ENCODE results near the gene TRMT1L. TPM values are rescaled to one million over a fixed set of nuclear protein-coding genes. Genes with fewer than 3 reads are reported as not detected.
A peak's percentile ranks its signal among the peaks of the same experiment; 100 is the strongest.

The TRMT1L gene
- total RNA-seq, 6 donors from 2014 or later = 7.3 to 42.2 (median 13.6) TPM

- Histone ChIP-seq H3K4me3 (no peak overlapping the region), H3K27ac (no peak overlapping the region), H3K36me3 (peaks cover 0 to 28% (median 3%) of the 10 kb centered on the region in 4 donors), H3K4me1 (no peaks in the 10 kb centered on the region), H3K27me3 (no peaks in the 10 kb centered on the region), H3K9me3 (no peaks in the 10 kb centered on the region)
- ATAC-seq (ENCODE audit: low FRiP score in 2 of 2) = peak in 1 of 2 donors; percentile 51
- DNase-seq = no peak
- TF ChIP-seq POLR2A (IDR thresholded peaks at IDR 0.05) (no peak), CTCF (IDR thresholded peaks at IDR 0.05) (peak in 5 of 6 experiments; percentile 41 to 60 (median 44)), EP300 (IDR thresholded peaks at IDR 0.05) (no peak), POLR2AphosphoS5 (IDR thresholded peaks at IDR 0.05) (no peak)
- 24 to 27% methylated on average over 5 of the region's 5 CpGs for whole genome bisulfite sequencing, 2 donors
These were observed 13.6 kb upstream of the TRMT1L start for GRCh38 chr1:185170291-185170848.

GRCh38 chr1:185166106-185166505, 9.4 kb upstream of the TRMT1L start:
- ATAC-seq (ENCODE audit: low FRiP score in 2 of 2) = no peak
- H3K36me3 ChIP-seq = peaks cover 0 to 36% (median 3%) of the 10 kb centered on the region in 4 donors
- H3K4me3 ChIP-seq = no peak overlapping the region
- H3K27me3 ChIP-seq = no peaks in the 10 kb centered on the region
- H3K4me1 ChIP-seq = no peaks in the 10 kb centered on the region
- H3K27ac ChIP-seq = peak overlapping the region in 2 of 4 donors; percentile 50 to 52
- no peak for DNase-seq
- 39 to 51% methylated on average over 1 of the region's 1 CpG for WGBS, 2 donors
- no peak for TF ChIP-seq EP300 (IDR thresholded peaks at IDR 0.05)
- TF ChIP-seq POLR2AphosphoS5 (IDR thresholded peaks at IDR 0.05) = no peak
- no peak for TF ChIP-seq CTCF (IDR thresholded peaks at IDR 0.05)
- no peak for TF ChIP-seq POLR2A (IDR thresholded peaks at IDR 0.05)
- no peaks in the 10 kb centered on the region for H3K9me3 ChIP-seq

GRCh38 chr1:185162491-185162890, 5.7 kb upstream of the TRMT1L start:
- H3K36me3 ChIP-seq = peaks cover 0 to 27% (median 1%) of the 10 kb centered on the region in 4 donors
- no peak for ATAC-seq (ENCODE audit: low FRiP score in 2 of 2)

GRCh38 chr1:185159966-185160365, 3.2 kb upstream of the TRMT1L start:
- Histone ChIP-seq H3K9me3 (no peaks in the 10 kb centered on the region), H3K4me3 (no peak overlapping the region), H3K27ac (no peak overlapping the region), H3K4me1 (peaks cover 8 to 20% (median 12%) of the 10 kb centered on the region in 4 donors), H3K36me3 (peaks cover 0 to 14% (median 0%) of the 10 kb centered on the region in 4 donors), H3K27me3 (no peaks in the 10 kb centered on the region)
- 89 to 95% methylated on average over 3 of the region's 3 CpGs for WGBS, 2 donors
- ATAC-seq (ENCODE audit: low FRiP score in 2 of 2) (no peak), DNase-seq (no peak)
- TF ChIP-seq EP300 (IDR thresholded peaks at IDR 0.05) = no peak
- TF ChIP-seq POLR2A (IDR thresholded peaks at IDR 0.05) = no peak
- TF ChIP-seq POLR2AphosphoS5 (IDR thresholded peaks at IDR 0.05) = no peak
- TF ChIP-seq CTCF (IDR thresholded peaks at IDR 0.05) = no peak

More at GRCh38 chr1:185162491-185162890, 5.7 kb upstream of the TRMT1L start:
- TF ChIP-seq CTCF (IDR thresholded peaks at IDR 0.05) = no peak
- TF ChIP-seq POLR2AphosphoS5 (IDR thresholded peaks at IDR 0.05) = no peak
- no peak for TF ChIP-seq EP300 (IDR thresholded peaks at IDR 0.05)
- no peak for TF ChIP-seq POLR2A (IDR thresholded peaks at IDR 0.05)
- Histone ChIP-seq H3K27ac (no peak overlapping the region), H3K9me3 (no peaks in the 10 kb centered on the region), H3K4me3 (no peak overlapping the region), H3K27me3 (no peaks in the 10 kb centered on the region), H3K4me1 (peaks cover 0 to 7% (median 3%) of the 10 kb centered on the region in 4 donors)
- WGBS, 2 donors = 93 to 96% methylated on average over 4 of the region's 4 CpGs
- DNase-seq = no peak

- Histone ChIP-seq H3K27ac (no peak overlapping the region), H3K9me3 (no peaks in the 10 kb centered on the region), H3K4me1 (peaks cover 10 to 26% (median 20%) of the 10 kb centered on the region in 4 donors), H3K4me3 (no peak overlapping the region), H3K27me3 (no peaks in the 10 kb centered on the region), H3K36me3 (peaks cover 0 to 14% (median 0%) of the 10 kb centered on the region in 4 donors)
- TF ChIP-seq CTCF (IDR thresholded peaks at IDR 0.05) (no peak), POLR2AphosphoS5 (IDR thresholded peaks at IDR 0.05) (no peak), EP300 (IDR thresholded peaks at IDR 0.05) (no peak), POLR2A (IDR thresholded peaks at IDR 0.05) (no peak)
- ATAC-seq (ENCODE audit: low FRiP score in 2 of 2) = no peak
- WGBS, 2 donors = 73 to 90% methylated on average over 2 of the region's 2 CpGs
- no peak for DNase-seq
These were observed 2.0 kb upstream of the TRMT1L start for GRCh38 chr1:185158800-185159199.
